HPDE6-E6E7 (cell line): Measurements from ENCODE around the gene MALRD1.
"Not testable (repeated sequence)": the region's sequence is repeated elsewhere in the genome, so short reads cannot be mapped to it uniquely, and the experiment has no call there.

ENCODE experiments used
- DNase-seq: peaks from one replicate; pipeline ENCODE4 v3.0.0; 2011; ENCODE audit warnings: missing footprints; ENCODE audit errors: extremely low spot score

MALRD1 gene

DNA sequence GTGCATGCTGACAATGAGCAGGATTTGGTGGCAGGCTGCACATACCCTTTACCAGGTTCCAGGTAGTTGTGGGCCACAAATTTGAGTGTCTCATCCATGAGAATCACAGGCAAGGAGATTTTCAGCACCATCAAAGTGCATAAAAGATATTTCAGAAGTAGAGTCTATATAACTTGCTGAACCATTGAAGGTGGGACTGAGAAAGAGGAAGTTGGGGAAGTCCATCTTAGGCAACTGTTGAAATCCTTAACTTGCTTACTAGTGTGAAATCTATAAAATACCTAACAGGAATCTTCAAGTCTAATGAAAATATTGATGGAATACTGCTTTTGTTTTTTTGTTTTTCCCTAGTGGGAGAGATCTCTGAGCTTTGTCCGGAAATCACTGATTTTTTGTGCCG, 442.6 kb downstream of the MALRD1 start:
- DNase-seq: no peak

DNA sequence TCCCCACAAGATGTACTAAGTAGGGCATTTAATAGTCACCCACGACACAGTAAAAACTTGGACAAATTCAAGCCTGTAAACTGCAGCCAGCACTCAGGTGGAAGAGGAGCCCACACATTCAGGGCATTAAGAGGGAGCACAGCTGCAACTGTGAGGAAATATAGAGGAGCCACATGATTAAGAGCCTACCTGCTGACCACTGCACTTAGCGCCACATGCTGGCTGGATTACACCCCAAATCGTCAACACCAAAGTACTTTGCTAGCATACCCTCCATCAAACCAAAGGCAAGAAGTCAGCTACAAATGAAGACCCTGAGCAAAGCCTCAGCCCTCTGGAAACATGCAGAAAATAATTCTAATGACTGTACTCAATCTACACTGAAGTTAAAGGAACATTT, 445.3 kb downstream of the MALRD1 start:
- no peak for DNase-seq

DNA sequence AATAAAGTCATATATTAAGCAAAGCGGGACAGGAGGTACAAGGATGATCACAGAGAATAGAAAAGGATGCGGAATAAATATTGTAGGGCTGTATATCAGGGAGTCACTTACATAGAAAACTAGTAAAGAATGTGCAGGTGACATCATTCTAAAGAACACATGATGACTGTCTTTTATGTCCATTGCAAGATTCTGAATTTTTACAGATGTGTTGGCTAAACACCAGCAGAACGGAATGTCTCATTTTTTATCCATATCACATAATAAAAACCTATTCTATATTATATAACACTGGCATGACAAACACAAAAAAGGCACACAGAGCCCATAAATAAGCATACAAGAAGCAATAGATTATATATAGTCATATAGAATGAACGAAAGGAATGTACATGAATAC, 448.4 kb downstream of the MALRD1 start:
- DNase-seq: no peak

DNA sequence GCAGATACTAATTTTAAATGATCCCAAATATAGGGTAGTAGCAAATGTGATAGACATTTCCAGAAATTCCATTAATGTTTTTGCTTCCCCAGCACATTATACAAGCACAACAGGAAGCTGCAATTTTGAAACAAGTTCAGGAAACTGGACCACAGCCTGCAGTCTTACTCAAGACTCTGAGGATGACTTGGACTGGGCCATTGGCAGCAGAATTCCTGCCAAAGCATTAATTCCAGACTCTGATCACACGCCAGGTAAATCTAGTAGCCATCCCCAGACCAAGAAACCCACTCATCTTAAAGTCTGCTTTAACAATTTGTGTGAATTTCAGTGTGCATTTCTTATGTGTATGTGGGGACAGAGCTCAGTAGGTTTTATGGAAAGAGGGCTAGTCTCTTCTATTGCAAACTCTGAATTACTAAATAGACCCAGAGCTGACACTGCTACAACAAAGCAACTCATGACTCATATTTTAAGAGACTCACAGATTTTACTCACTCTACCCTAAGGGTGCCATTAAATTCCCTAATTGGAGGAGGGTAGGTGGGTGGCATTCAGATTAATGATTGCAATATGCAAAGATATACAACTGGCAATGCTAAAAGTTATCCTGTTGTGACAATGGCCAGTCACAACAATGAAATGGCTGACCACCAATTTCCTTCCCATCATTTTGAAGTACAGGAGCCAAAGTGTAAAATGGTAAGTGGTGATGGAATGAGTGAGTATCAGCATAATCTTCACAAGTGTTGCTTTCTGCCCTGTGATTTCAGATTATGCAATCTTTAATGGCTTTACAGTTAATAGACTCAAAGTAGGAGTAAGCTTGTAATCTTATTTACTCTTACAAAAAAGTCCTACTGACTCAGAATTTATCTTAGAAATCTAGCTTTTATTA, 450.0 kb downstream of the MALRD1 start:
- no peak for DNase-seq

DNA sequence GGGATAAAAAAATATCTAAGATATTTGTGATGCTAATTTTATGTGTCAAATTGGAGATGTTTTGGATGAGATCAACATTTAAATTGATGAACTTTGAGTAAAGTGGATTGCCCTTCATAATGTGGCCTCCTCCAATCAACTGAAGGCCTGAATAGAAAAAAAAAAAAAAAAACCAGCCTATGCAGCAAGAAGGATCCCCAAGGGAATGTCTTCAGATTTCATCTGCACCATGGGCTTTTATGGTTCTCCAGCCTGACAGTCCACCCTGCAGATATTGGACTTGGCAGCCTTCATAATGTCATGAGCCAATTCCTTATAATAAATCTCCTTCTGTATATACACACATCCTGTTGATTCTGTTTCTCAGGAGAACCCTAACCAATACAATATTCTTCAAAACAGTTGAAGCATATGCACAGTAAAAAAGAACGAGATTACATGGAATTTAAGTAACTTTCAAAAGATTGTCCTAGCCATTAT, 450.7 kb downstream of the MALRD1 start:
- no peak for DNase-seq

GRCh38 chr10:19500959-19501358, 452.4 kb downstream of the MALRD1 start:
- no peak for DNase-seq

DNA sequence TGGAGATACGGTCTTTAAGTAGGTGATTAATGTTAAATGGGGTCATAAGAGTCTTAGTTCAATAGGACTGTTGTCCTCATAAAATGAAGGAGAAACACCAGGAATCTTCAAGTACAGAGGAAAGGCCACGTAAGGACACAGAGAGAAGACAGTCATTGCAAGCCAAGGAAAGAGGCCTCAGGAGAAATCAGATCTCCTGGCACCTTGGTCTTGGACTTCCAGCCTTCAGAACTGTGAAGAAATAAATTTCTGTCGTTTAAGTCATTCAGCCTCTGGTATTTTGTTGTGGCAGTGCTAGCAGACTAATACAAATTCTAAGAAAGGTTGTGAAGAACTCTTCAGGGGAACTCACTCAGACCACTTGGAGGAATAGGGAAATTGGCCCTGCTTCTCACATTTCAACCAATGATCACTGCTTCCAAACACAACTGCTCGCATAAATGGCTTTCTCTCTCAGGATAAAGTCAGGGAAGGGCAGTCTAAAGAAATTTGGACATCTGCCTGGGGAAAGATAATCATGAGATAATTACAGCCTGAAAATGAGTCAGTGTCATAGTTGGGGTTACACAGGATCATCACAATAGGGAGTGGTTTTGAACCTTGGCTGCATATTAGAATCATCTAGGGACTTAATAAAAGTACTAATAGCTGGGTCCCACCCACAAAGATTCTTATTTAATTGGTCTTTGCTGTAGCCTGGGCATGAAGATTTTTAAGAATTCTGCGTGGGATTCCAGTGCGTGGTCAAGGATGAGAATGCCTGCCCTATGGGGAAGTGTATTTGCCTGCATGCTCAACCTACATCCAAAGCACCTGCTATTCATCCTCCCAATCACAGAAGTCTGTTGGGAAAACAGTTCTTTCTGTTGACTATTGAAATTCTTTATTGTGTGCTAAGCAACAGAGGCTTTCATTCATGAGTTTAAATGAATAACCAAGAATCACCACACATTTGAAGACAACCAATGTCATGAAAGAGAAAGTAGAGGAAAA, 457.0 kb downstream of the MALRD1 start:
- no peak for DNase-seq

GRCh38 chr10:19510005-19510732, 461.6 kb downstream of the MALRD1 start:
- not testable (repeated sequence) for DNase-seq

GRCh38 chr10:19518109-19518508, 469.5 kb downstream of the MALRD1 start:
- DNase-seq: no peak

DNA sequence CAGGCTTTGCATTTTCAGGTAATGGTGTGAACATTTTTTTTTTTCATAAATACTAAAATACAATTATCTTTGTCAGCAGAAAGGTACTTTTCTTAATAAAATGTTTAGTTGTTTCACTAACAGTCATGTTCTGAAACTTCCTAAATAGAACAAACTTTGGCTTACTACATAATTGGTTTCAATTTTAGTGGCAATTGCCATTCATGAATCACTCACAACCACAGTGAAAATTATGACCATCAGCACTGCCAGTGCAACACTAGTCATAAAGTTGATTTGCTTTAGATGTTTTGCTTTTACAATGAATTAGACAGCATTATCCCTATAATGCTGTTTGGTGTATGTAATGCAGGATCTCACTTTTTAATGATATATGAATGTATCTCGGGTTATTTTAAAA, 470.0 kb downstream of the MALRD1 start:
- peak; percentile 1 for DNase-seq

DNA sequence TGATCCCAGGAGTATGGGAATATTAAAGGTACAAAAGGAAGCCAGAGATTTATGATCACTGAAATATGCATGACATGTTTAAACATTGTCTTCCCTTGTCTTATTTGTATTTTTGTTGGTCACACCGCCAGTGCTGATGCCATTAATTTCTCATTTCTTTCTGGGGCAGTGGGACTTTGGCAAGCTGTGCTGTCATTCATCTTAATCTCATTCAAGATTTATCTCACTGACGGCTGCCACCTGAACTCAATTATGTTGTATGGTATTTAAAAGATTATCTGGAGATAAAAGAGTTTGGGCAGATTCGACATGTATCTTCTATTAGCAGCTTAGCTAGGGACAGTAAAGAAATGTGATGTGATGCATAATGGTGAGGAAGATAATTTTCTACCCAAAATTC, 482.7 kb downstream of the MALRD1 start:
- no peak for DNase-seq

DNA sequence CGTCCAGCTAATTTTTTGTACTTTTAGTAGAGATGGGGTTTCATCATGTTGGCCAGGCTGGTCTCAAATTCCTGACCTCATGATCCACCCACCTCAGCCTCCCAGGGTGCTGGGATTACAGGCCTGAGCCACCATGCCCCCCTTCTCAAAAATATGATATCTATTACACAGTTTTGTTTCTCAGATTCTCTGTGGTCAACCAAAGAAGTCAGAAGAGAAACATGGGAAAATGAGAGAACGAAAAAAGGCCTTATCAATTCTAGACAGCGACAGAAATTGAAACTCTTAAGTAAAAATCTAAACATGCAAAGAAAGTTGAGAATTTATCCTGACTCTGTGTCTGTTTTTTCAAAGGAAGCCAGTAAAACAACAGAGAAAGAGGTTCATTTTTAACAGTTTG, 483.8 kb downstream of the MALRD1 start:
- no peak for DNase-seq

GRCh38 chr10:19541299-19541698, 492.7 kb downstream of the MALRD1 start:
- DNase-seq: no peak

DNA sequence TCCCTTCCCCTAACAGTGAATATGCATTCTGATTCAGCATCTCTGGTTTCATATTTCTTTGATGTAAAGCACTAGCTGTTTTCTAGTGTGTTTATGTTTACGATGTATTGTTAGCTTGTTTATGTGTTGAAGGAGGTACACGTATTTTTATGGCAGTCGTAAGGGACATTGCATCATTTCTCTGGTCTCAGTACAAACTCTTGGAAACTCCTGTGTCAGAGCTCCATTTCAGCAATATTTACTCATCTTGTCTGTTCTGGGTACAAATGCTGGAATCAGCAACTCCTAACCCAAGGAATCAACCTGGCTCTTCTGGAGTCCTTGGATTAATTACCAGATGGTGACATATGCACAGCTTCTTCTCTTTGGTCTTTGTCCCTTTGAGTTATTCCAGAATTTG, 497.6 kb downstream of the MALRD1 start:
- no peak for DNase-seq

DNA sequence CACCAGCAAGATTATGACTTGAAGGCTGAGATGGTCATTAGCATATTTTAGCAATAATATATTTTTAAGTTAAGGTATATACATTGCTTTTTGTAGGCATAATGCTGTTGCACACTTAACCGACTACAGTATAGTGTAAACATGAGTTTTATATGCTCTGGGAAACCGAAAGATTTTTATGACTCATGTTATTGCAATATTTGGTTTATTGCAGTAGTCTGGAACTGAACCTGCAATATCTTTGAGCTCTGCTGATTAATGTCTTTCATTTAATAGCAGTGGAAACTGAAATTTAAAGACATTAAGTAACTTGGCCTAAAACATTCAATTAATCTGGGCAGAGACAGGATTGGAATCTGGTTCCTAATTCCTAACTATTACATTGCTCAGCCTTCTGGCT, 500.9 kb downstream of the MALRD1 start:
- no peak for DNase-seq

DNA sequence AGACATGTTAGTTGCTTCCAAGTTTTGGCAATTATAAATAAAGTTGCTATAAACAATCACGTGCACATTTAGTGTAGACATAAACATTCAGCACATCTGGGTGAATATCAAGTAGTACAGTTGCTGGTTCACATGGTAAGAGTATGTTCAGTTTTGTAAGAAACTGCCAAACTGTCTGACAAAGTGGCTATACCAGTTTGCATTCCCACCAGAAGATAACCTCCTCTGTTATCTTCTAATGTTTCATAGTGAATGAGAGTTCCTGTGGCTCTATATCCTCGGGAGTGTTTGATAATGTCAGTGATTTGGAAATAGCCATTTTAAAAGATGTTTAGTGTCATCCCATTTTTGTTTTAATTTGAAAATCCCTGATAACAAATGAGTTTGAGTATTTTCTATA, 508.1 kb downstream of the MALRD1 start:
- no peak for DNase-seq

GRCh38 chr10:19561181-19561580, 512.6 kb downstream of the MALRD1 start:
- DNase-seq: no peak

DNA sequence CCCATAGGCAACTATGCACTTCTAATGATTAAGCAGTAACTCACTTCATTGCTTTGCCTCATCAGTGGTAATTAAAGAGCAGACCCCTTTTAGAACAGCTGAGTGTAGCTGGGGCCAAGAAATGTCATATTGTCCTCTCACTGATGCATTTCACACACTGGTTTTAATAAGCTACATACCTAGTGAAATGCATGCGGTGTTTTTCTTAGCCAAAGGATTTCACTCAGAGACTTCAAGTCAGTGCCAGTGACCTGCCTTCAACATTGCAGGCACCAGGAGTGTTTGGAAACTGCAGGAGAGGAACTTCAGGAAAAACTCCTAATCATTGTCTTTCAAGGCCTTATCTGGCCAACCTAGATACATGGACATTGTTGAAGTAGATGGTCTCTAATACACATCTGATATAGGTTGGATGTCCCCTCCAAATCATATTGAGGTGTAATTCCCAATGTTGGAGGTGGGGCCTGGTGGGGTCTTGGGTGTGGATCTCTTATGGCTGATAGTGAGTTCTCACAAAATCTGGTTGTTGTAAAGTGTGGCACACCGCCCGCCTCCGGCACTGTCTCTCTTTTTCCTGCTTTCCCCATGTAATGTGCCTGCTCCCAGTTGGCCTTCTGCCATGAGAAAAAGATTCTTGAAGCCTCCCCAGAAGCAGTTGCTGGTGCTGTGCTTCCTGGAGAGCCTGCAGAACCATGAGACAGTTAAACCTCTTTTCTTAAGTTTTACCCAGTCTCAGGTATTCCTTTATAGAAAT, 515.0 kb downstream of the MALRD1 start:
- no peak for DNase-seq

DNA sequence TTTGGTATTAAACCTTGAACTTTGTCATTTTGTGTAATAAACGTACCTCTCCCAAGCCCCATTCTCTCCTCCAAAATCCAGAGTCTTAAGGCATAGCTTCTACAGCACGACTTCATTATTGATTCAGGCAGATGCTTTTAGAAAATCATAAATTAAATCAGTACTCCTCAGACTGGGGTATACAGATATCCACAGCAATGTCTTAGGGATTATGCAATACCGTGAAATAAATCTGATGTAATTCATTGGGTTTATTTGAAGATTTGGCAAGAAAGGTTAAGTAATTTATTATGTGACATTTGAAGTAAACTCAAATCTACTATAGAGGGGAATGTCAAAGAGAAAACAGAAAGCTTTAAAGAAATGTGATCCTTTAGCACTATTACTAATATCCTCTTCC, 521.5 kb downstream of the MALRD1 start:
- no peak for DNase-seq

- no peak for DNase-seq
Observed at GRCh38 chr10:19570991-19571390, 522.4 kb downstream of the MALRD1 start.

DNA sequence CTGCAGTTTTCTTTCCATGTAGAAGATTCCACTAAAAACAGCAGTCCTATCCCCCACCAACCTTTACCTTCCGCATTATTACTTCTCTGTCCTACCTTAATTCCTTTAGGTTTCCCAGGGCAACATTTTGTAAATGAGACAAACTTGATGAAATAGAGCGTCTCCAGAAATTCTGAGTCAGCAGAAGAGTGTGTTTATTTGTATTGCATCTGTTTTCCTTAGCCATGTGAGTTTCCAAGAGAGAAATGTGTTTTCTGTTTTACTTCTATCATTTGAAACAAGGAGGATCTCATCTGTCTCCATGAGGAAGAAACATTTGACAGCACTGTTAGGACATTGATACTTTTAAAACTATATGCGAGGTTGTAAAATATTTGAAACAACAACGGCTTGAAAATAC, 523.5 kb downstream of the MALRD1 start:
- DNase-seq: no peak
